Gastroesophageal sphincter (tissue), 3 donors: ENCODE results near the gene GALNT10.

Experiments
- CTCF ChIP-seq, 4 experiments: fragments of 200-600 bp in 2 of 4; fragments of 450-650 bp in 2 of 4; sonication (generic) in 1 of 4; IDR thresholded peaks; one replicate each; pipeline ENCODE4 v1.5.1; 2017 to 2019; ENCODE audit warnings: antibody characterized with exemption in 4 of 4, mild to moderate bottlenecking in 2 of 4, moderate library complexity in 2 of 4
- EP300 ChIP-seq: sonication (generic); formaldehyde crosslinking; IDR thresholded peaks from one replicate; pipeline ENCODE4 v1.6.1; 2017; ENCODE audit warnings: antibody characterized with exemption, mild to moderate bottlenecking
- POLR2AphosphoS5 ChIP-seq: sonication (generic); formaldehyde crosslinking; IDR thresholded peaks from one replicate; pipeline ENCODE4 v1.6.1; 2017; ENCODE audit warnings: antibody characterized with exemption

- no peak for TF ChIP-seq CTCF (IDR thresholded peaks at IDR 0.05)
- TF ChIP-seq EP300: no peak
- TF ChIP-seq POLR2AphosphoS5: no peak
These were observed 222.4 kb downstream of the GALNT10 start for GRCh38 chr5:154412925-154413324.
